ENCODE data around the gene MIPEP.

Gene MIPEP

DNA sequence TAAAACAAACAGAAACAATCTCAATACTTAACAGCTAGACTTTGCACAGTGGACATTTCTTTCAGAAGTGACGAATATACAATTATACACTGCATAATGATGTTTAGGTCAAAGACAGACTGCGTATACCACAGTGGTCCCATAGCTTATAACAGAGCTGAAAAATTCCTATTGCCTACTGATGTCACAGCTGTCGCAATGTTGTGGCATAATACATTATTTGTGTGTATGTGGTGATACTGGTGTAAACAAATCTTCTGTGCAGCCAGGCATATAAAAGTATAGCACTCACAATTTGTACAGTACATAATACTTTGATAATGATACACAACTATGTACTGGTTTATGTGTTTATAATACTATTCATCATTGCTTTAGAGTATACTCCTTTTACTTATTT lies 202.3 kb downstream of the MIPEP start:
- H3K27ac ChIP-seq, result no peak overlapping the region
- TF ChIP-seq, protein P1, sequence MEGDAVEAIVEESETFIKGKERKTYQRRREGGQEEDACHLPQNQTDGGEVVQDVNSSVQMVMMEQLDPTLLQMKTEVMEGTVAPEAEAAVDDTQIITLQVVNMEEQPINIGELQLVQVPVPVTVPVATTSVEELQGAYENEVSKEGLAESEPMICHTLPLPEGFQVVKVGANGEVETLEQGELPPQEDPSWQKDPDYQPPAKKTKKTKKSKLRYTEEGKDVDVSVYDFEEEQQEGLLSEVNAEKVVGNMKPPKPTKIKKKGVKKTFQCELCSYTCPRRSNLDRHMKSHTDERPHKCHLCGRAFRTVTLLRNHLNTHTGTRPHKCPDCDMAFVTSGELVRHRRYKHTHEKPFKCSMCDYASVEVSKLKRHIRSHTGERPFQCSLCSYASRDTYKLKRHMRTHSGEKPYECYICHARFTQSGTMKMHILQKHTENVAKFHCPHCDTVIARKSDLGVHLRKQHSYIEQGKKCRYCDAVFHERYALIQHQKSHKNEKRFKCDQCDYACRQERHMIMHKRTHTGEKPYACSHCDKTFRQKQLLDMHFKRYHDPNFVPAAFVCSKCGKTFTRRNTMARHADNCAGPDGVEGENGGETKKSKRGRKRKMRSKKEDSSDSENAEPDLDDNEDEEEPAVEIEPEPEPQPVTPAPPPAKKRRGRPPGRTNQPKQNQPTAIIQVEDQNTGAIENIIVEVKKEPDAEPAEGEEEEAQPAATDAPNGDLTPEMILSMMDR (IDR thresholded peaks at IDR 0.05), result no peak
- no peak for DNase-seq (ENCODE audit: low spot score)
- H3K4me3 ChIP-seq, result no peak overlapping the region

DNA sequence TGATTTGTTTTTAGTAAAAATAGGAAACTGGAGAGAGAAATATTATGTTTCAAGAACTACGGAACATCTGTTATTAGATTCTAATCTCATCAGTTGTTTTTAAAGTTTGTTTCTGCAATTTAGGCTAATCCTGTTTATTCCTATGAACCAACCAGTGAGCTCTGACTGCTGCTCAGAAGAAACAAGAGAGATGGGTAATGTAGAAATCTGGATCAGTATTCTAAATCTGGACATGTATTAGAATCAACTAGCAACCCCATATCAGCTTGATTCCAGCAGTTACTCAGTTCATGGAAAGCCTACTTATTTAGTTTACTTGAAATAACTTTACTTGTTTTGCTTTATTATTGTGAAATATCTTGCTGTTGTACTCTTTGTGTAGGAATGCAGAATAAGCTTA lies 203.8 kb downstream of the MIPEP start:
- DNase-seq (ENCODE audit: low spot score), result no peak
- no peak overlapping the region for H3K27ac ChIP-seq
- TF ChIP-seq, protein P1 (IDR thresholded peaks at IDR 0.05), result no peak
- H3K4me3 ChIP-seq, result no peak overlapping the region

- TF ChIP-seq, protein P1 (IDR thresholded peaks at IDR 0.05), result no peak
- no peak for DNase-seq (ENCODE audit: low spot score)
- H3K27ac ChIP-seq, result no peak overlapping the region
- no peak overlapping the region for H3K4me3 ChIP-seq
These were observed 204.6 kb downstream of the MIPEP start for GRCh38 chr13:23684647-23685046.

DNA sequence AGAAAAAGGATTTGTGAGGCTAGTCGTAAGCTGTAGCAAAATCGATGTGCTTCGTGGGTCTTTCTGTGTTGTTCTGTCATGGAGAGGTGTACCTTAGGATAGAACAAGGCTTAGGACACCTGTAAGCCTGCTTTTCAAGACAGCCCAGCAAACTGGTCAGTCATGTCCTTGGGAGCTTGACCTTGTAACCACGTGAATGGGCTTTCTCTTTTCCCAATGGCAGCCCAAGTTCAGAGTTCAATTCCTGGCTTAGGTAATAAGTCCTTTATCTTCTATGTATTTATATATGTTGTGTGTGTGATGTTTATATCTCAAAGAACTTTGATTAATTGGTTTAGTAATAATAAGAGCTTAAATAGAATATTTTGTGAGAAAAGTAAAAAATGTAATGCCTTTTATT lies 206.1 kb downstream of the MIPEP start:
- H3K27ac ChIP-seq, result no peak overlapping the region
- TF ChIP-seq, protein P1 (IDR thresholded peaks at IDR 0.05), result no peak
- H3K4me3 ChIP-seq, result no peak overlapping the region
- no peak for DNase-seq (ENCODE audit: low spot score)

- no peak for DNase-seq (ENCODE audit: low spot score)
- H3K27ac ChIP-seq, result no peak overlapping the region
- TF ChIP-seq, protein P1 (IDR thresholded peaks at IDR 0.05), result no peak
- no peak overlapping the region for H3K4me3 ChIP-seq
These were observed 208.1 kb downstream of the MIPEP start for GRCh38 chr13:23680845-23681669.
